A673 (cell line): ENCODE results near the gene RNF149.

Experiments used
- EZH2 ChIP-seq: fragments of 200-600 bp; sonication (generic); IDR thresholded peaks from 2 replicates; pipeline ENCODE4 v1.6.1; 2017; ENCODE audit warnings: borderline replicate concordance, low read depth, mild to moderate bottlenecking, mixed read lengths, antibody characterized with exemption, low read length; ENCODE audit not compliant: poor library complexity, severe bottlenecking
- TF ChIP-seq, protein P1 (sequence below): fragments of 300-800, 200-600 bp; sonication (generic); conservative IDR thresholded peaks from 2 replicates; pipeline ENCODE4 v1.5.1; 2017; ENCODE audit warnings: low read depth, mild to moderate bottlenecking, antibody characterized with exemption, low read length, moderate library complexity, mixed read lengths

DNA sequence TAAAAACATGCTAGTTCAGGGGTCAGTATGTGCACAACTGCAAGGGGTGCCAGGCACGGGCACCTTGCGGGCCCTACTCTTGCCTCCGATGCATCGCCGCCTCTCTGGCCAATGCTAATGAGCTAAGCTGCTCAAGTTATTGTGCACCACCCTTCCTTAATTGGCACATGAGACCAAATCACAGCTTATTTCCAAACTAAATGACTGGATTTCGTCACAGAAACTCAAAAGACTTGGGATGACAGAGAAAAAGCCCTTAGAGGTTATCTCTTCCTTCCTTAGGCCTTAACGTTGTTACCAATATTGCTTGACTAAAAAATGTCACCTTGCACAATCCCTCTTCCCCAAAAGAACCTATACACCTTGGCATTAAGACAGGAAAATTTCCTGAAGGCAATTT lies 7.7 kb downstream of the RNF149 start:
- TF ChIP-seq, protein P1, sequence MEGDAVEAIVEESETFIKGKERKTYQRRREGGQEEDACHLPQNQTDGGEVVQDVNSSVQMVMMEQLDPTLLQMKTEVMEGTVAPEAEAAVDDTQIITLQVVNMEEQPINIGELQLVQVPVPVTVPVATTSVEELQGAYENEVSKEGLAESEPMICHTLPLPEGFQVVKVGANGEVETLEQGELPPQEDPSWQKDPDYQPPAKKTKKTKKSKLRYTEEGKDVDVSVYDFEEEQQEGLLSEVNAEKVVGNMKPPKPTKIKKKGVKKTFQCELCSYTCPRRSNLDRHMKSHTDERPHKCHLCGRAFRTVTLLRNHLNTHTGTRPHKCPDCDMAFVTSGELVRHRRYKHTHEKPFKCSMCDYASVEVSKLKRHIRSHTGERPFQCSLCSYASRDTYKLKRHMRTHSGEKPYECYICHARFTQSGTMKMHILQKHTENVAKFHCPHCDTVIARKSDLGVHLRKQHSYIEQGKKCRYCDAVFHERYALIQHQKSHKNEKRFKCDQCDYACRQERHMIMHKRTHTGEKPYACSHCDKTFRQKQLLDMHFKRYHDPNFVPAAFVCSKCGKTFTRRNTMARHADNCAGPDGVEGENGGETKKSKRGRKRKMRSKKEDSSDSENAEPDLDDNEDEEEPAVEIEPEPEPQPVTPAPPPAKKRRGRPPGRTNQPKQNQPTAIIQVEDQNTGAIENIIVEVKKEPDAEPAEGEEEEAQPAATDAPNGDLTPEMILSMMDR, result no peak
- no peak for TF ChIP-seq EZH2
